ENCODE measurements around the gene NT5C1A.

Gene NT5C1A

GRCh38 chr1:39671433-39671792, 494 bp downstream of the NT5C1A start:
- TF ChIP-seq CTCF (IDR thresholded peaks at IDR 0.05; ENCODE audit: low read length) = no peak
- no peak for TF ChIP-seq EZH2 (IDR thresholded peaks at IDR 0.05; ENCODE audit: borderline replicate concordance, low read length)
- no peaks in the 10 kb centered on the region for H3F3A ChIP-seq (ENCODE audit: insufficient read depth, low read length)
- no peak overlapping the region for H3K4me3 ChIP-seq (ENCODE audit: low read depth, low read length, poor library complexity, severe bottlenecking)
- no peaks in the 10 kb centered on the region for H3K36me3 ChIP-seq (ENCODE audit: insufficient read depth, low read length)
- no peaks in the 10 kb centered on the region for H4K20me1 ChIP-seq (ENCODE audit: insufficient read depth, low read length)
- H3K4me1 ChIP-seq (ENCODE audit: insufficient read depth, low read length, severe bottlenecking) = no peaks in the 10 kb centered on the region
- no peak overlapping the region for H3K27ac ChIP-seq (ENCODE audit: low read depth, low read length, poor library complexity, severe bottlenecking)
- no peaks in the 10 kb centered on the region for H3K9me3 ChIP-seq (ENCODE audit: low read length)
- no peak overlapping the region for H3K4me2 ChIP-seq (ENCODE audit: low read length)
- no peaks in the 10 kb centered on the region for H3K9me2 ChIP-seq (ENCODE audit: low read depth, low read length)
- H3K27me3 ChIP-seq (ENCODE audit: insufficient read depth, low read length) = peaks cover 11% of the 10 kb centered on the region
- no peaks in the 10 kb centered on the region for H3K79me2 ChIP-seq (ENCODE audit: insufficient read depth, low read length)
- H2AFZ ChIP-seq (ENCODE audit: low read length) = no peak overlapping the region
- H3K9ac ChIP-seq (ENCODE audit: low read length) = no peak overlapping the region

GRCh38 chr1:39670689-39671088, 1.2 kb downstream of the NT5C1A start:
- Histone ChIP-seq H3K4me1 (ENCODE audit: insufficient read depth, low read length, severe bottlenecking) (no peaks in the 10 kb centered on the region), H3K4me2 (ENCODE audit: low read length) (no peak overlapping the region), H3K9ac (ENCODE audit: low read length) (no peak overlapping the region), H3K79me2 (ENCODE audit: insufficient read depth, low read length) (no peaks in the 10 kb centered on the region), H2AFZ (ENCODE audit: low read length) (no peak overlapping the region), H3K36me3 (ENCODE audit: insufficient read depth, low read length) (no peaks in the 10 kb centered on the region), H3F3A (ENCODE audit: insufficient read depth, low read length) (no peaks in the 10 kb centered on the region), H3K9me3 (ENCODE audit: low read length) (no peaks in the 10 kb centered on the region), H3K27ac (ENCODE audit: low read depth, low read length, poor library complexity, severe bottlenecking) (no peak overlapping the region), H3K9me2 (ENCODE audit: low read depth, low read length) (no peaks in the 10 kb centered on the region), H3K4me3 (ENCODE audit: low read depth, low read length, poor library complexity, severe bottlenecking) (no peak overlapping the region), H4K20me1 (ENCODE audit: insufficient read depth, low read length) (no peaks in the 10 kb centered on the region), H3K27me3 (ENCODE audit: insufficient read depth, low read length) (peaks cover 11% of the 10 kb centered on the region)
- TF ChIP-seq EZH2 (IDR thresholded peaks at IDR 0.05; ENCODE audit: borderline replicate concordance, low read length) = no peak

DNA sequence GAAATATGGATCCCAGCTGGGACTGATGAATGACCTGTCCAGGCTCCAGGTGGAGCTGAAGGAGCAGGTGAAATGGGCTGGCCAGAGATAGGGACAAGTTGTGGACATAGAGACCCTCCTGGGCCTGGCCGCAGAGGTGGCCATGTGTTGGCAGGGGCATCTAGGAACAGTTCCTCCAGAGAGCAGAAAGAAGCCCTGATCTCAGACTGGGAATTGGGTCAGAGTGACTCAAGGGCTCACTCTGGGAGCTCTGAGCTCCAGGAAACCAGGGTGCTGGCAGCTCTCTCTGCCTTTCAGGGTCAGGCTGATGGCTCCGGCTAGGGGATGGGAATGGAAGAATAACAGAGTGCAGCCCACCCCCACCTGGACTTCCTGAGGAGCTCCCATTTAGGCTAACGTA, 3.0 kb downstream of the NT5C1A start:
- no peaks in the 10 kb centered on the region for H3F3A ChIP-seq (ENCODE audit: insufficient read depth, low read length)
- H3K9ac ChIP-seq (ENCODE audit: low read length) = no peak overlapping the region
- H3K4me1 ChIP-seq (ENCODE audit: insufficient read depth, low read length, severe bottlenecking) = peaks cover 3% of the 10 kb centered on the region
- no peaks in the 10 kb centered on the region for H3K79me2 ChIP-seq (ENCODE audit: insufficient read depth, low read length)
- no peaks in the 10 kb centered on the region for H3K9me3 ChIP-seq (ENCODE audit: low read length)
- H3K27ac ChIP-seq (ENCODE audit: low read depth, low read length, poor library complexity, severe bottlenecking) = no peak overlapping the region
- H4K20me1 ChIP-seq (ENCODE audit: insufficient read depth, low read length) = no peaks in the 10 kb centered on the region
- no peak overlapping the region for H2AFZ ChIP-seq (ENCODE audit: low read length)
- no peaks in the 10 kb centered on the region for H3K36me3 ChIP-seq (ENCODE audit: insufficient read depth, low read length)
- no peak overlapping the region for H3K4me2 ChIP-seq (ENCODE audit: low read length)
- peaks cover 9% of the 10 kb centered on the region for H3K27me3 ChIP-seq (ENCODE audit: insufficient read depth, low read length)
- no peak overlapping the region for H3K4me3 ChIP-seq (ENCODE audit: low read depth, low read length, poor library complexity, severe bottlenecking)
- TF ChIP-seq EZH2 (IDR thresholded peaks at IDR 0.05; ENCODE audit: borderline replicate concordance, low read length) (no peak), CTCF (IDR thresholded peaks at IDR 0.05; ENCODE audit: low read length) (no peak)
- H3K9me2 ChIP-seq (ENCODE audit: low read depth, low read length) = no peaks in the 10 kb centered on the region

- Histone ChIP-seq H4K20me1 (ENCODE audit: insufficient read depth, low read length) (no peaks in the 10 kb centered on the region), H3K9me2 (ENCODE audit: low read depth, low read length) (no peaks in the 10 kb centered on the region), H3F3A (ENCODE audit: insufficient read depth, low read length) (no peaks in the 10 kb centered on the region), H3K9ac (ENCODE audit: low read length) (no peak overlapping the region), H3K27me3 (ENCODE audit: insufficient read depth, low read length) (peaks cover 1% of the 10 kb centered on the region; the same call in 1 of the 2 replicates), H3K79me2 (ENCODE audit: insufficient read depth, low read length) (no peaks in the 10 kb centered on the region), H3K36me3 (ENCODE audit: insufficient read depth, low read length) (no peaks in the 10 kb centered on the region), H3K4me1 (ENCODE audit: insufficient read depth, low read length, severe bottlenecking) (peaks cover 8% of the 10 kb centered on the region), H3K27ac (ENCODE audit: low read depth, low read length, poor library complexity, severe bottlenecking) (no peak overlapping the region), H3K4me3 (ENCODE audit: low read depth, low read length, poor library complexity, severe bottlenecking) (no peak overlapping the region), H3K4me2 (ENCODE audit: low read length) (no peak overlapping the region), H2AFZ (ENCODE audit: low read length) (no peak overlapping the region), H3K9me3 (ENCODE audit: low read length) (no peaks in the 10 kb centered on the region)
- TF ChIP-seq EZH2 (IDR thresholded peaks at IDR 0.05; ENCODE audit: borderline replicate concordance, low read length) (no peak), CTCF (IDR thresholded peaks at IDR 0.05; ENCODE audit: low read length) (no peak)
Measured at GRCh38 chr1:39668111-39668510, 3.8 kb downstream of the NT5C1A start.
